Small intestine (tissue), 7 donors: Measurements from ENCODE around the gene FGF14. TPM values are rescaled to one million over a fixed set of nuclear protein-coding genes. Genes with fewer than 3 reads are reported as not detected.

Source experiments
- DNase-seq, 2 donors: peaks; one replicate each; pipeline versions ENCODE4 v3.0.0 to v3.0.0-alpha.2; 2013
- FAIRE-seq: peaks from 2 replicates; lab custom pipeline; 2012; peaks lifted over from hg19 to GRCh38; lab: Jason Lieb, UNC
- H3K27ac ChIP-seq, 3 donors: one replicate each; pipeline ENCODE4 v1.5.1; 2013; ENCODE audit warnings: low read length in 2 of 3, mild to moderate bottlenecking in 2 of 3, control low read depth in 1 of 3, inconsistent platforms in 1 of 3, low read depth in 1 of 3, moderate library complexity in 1 of 3
- H3K27me3 ChIP-seq, 3 donors: one replicate each; pipeline ENCODE4 v1.6.1; 2013; ENCODE audit warnings: low read length in 3 of 3, inconsistent platforms in 1 of 3; ENCODE audit not compliant: control insufficient read depth in 3 of 3, insufficient read depth in 3 of 3
- H3K36me3 ChIP-seq, 3 donors: one replicate each; pipeline ENCODE4 v1.6.1; 2013; ENCODE audit warnings: low read length in 3 of 3, inconsistent platforms in 1 of 3, low read depth in 1 of 3, mild to moderate bottlenecking in 1 of 3, moderate library complexity in 1 of 3; ENCODE audit not compliant: control insufficient read depth in 3 of 3, insufficient read depth in 2 of 3
- H3K4me1 ChIP-seq, 3 donors: one replicate each; pipeline ENCODE4 v1.6.1; 2013; ENCODE audit warnings: low read length in 2 of 3, inconsistent platforms in 1 of 3, low read depth in 1 of 3, mild to moderate bottlenecking in 1 of 3, moderate library complexity in 1 of 3; ENCODE audit not compliant: control insufficient read depth in 3 of 3, insufficient read depth in 2 of 3
- H3K4me3 ChIP-seq, 3 donors: one replicate each; pipeline ENCODE4 v1.5.1; 2013; ENCODE audit warnings: low read length in 3 of 3, control low read depth in 1 of 3, inconsistent platforms in 1 of 3, low read depth in 1 of 3, mild to moderate bottlenecking in 1 of 3, moderate library complexity in 1 of 3
- H3K9me3 ChIP-seq, 2 donors: one replicate each; pipeline ENCODE4 v1.6.1; 2013; ENCODE audit warnings: low read depth in 1 of 2, low read length in 1 of 2; ENCODE audit not compliant: control insufficient read depth in 2 of 2, insufficient read depth in 1 of 2
- WGBS, 3 donors: extraction: QIAGEN DNeasy Blood & Tissue Kit; methylation state at CpG; one replicate each; pipeline ENCODE4 v1.1.7; 2013; 5-methylcytosine and 5-hydroxymethylcytosine counted together
- polyA plus RNA-seq, 4 donors: library from polyadenylated mRNA; stranded (reverse) in 3 of 4; unstranded in 1 of 4; fragments of 200-250 nt in 3 of 4; fragments of 120-200 nt in 1 of 4; gene quantifications; one replicate each; pipeline versions ENCODE4 v1.2.1 to v1.2.3, GENCODE V29; 2013
- donor health status: healthy with polysubstance abuse.
- donor health status: control.
- donor health status: control.
- donor health status: Bipolar disorder and iron deficiency.
- donor health status: healthy.

Gene FGF14
- polyA plus RNA-seq, 4 donors = under 0.01 to 0.74 (median 0.31) TPM; not detected in 1

DNA sequence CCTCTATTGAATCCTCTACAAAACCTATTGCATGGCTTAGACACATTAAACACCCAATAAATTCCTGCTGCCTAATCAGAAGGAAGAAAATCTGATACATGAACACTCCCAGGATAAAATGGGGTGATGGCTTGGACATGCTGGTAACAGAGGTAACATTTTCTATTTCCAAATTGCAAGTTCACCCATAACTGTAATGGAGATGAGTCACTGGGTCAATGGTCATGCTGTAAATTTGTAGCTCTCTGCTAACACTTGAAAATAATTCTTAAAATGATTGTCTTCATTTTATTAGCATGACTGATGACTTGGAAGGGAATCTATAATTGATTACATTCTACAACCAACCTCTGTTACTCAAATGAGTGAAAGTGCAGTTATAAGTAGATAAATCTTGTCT lies 434.1 kb downstream of the FGF14 start:
- Histone ChIP-seq H3K4me3 (no peak overlapping the region), H3K4me1 (no peaks in the 10 kb centered on the region), H3K36me3 (no peaks in the 10 kb centered on the region), H3K27me3 (no peaks in the 10 kb centered on the region), H3K27ac (no peak overlapping the region), H3K9me3 (no peaks in the 10 kb centered on the region)
- DNase-seq (no peak), FAIRE-seq (no peak)

DNA sequence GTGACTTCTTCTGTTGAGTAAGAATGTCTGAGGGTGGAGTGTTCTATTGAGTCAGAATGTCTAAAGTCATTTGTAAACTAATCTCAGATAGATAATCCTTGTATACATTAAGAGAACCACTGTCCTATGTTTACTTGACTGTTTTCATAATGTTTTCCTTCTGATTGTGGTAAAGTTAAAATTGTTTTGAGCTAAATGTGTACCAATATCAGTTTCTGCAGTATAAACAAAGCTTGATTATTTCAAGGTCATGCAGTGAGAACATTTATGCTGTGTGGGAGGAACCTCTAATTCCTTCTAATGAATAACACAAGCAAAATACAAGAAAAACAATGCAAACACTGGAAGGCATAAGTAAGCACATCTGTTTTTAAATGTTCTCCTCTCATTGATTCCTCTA lies 434.6 kb downstream of the FGF14 start:
- no peak for FAIRE-seq
- Histone ChIP-seq H3K36me3 (no peaks in the 10 kb centered on the region), H3K27ac (no peak overlapping the region), H3K4me3 (no peak overlapping the region), H3K9me3 (no peaks in the 10 kb centered on the region), H3K4me1 (no peaks in the 10 kb centered on the region), H3K27me3 (no peaks in the 10 kb centered on the region)
- no peak for DNase-seq

GRCh38 chr13:101965096-101965495 lies 436.8 kb downstream of the FGF14 start:
- Histone ChIP-seq H3K27me3 (no peaks in the 10 kb centered on the region), H3K4me1 (no peaks in the 10 kb centered on the region), H3K4me3 (no peak overlapping the region), H3K27ac (no peak overlapping the region), H3K9me3 (no peaks in the 10 kb centered on the region), H3K36me3 (no peaks in the 10 kb centered on the region)
- DNase-seq (no peak), FAIRE-seq (no peak)
- 55 to 66% (median 64%) methylated on average over 5 of the region's 5 CpGs for WGBS, 3 donors

GRCh38 chr13:101959016-101959415 lies 442.8 kb downstream of the FGF14 start:
- Histone ChIP-seq H3K36me3 (no peaks in the 10 kb centered on the region), H3K27me3 (no peaks in the 10 kb centered on the region)
- FAIRE-seq = no peak

DNA sequence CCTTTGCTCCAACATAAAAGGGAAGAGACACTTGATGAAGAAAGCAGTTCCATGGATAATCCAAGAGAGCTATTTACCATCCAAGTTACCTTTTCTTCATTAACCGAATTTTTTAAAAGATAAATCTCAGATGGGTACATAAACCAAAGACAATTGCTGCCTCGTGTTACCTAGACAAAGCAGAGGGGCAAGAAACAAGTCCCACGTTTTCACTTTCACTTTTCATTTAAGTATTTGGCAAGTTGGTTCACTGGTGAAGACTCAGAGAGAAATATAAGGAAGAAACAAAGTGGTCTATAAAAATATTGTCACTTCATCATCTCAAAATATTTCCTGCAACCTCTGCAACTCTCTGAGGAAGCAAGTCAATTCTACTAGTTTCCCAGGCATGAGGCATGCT lies 446.1 kb downstream of the FGF14 start:
- DNase-seq (no peak), FAIRE-seq (no peak)
- Histone ChIP-seq H3K9me3 (no peaks in the 10 kb centered on the region), H3K36me3 (no peaks in the 10 kb centered on the region), H3K4me3 (no peak overlapping the region), H3K4me1 (no peaks in the 10 kb centered on the region), H3K27me3 (no peaks in the 10 kb centered on the region), H3K27ac (no peak overlapping the region)
- 9 to 48% (median 21%) methylated on average over 3 of the region's 3 CpGs for WGBS, 3 donors

More at GRCh38 chr13:101959016-101959415, 442.8 kb downstream of the FGF14 start:
- H3K4me3 ChIP-seq = no peak overlapping the region
- no peaks in the 10 kb centered on the region for H3K9me3 ChIP-seq
- no peaks in the 10 kb centered on the region for H3K4me1 ChIP-seq
- DNase-seq = no peak
- WGBS, 3 donors = 61 to 75% (median 62%) methylated on average over 5 of the region's 5 CpGs
- no peak overlapping the region for H3K27ac ChIP-seq

- FAIRE-seq = no peak
Measured at GRCh38 chr13:101951114-101951513, 450.7 kb downstream of the FGF14 start.

GRCh38 chr13:101949681-101950080 lies 452.2 kb downstream of the FGF14 start:
- Histone ChIP-seq H3K27me3 (no peaks in the 10 kb centered on the region), H3K36me3 (no peaks in the 10 kb centered on the region), H3K4me3 (no peak overlapping the region), H3K27ac (no peak overlapping the region), H3K4me1 (no peaks in the 10 kb centered on the region), H3K9me3 (peaks cover 0 to 2% of the 10 kb centered on the region in 2 donors)
- DNase-seq (no peak), FAIRE-seq (no peak)

More at GRCh38 chr13:101951114-101951513, 450.7 kb downstream of the FGF14 start:
- H3K27me3 ChIP-seq = no peaks in the 10 kb centered on the region
- no peaks in the 10 kb centered on the region for H3K36me3 ChIP-seq
- H3K4me1 ChIP-seq = no peaks in the 10 kb centered on the region
- 70 to 84% (median 81%) methylated on average over 2 of the region's 2 CpGs for WGBS, 3 donors
- no peak overlapping the region for H3K27ac ChIP-seq
- DNase-seq = no peak
- H3K9me3 ChIP-seq = peaks cover 0 to 2% of the 10 kb centered on the region in 2 donors
- H3K4me3 ChIP-seq = no peak overlapping the region

GRCh38 chr13:101946401-101946800 lies 455.4 kb downstream of the FGF14 start:
- no peak for FAIRE-seq
- H3K27me3 ChIP-seq = no peaks in the 10 kb centered on the region
- H3K9me3 ChIP-seq = peaks cover 0 to 2% of the 10 kb centered on the region in 2 donors
- no peak overlapping the region for H3K4me3 ChIP-seq
- no peaks in the 10 kb centered on the region for H3K36me3 ChIP-seq
- H3K27ac ChIP-seq = no peak overlapping the region
- DNase-seq = no peak
- H3K4me1 ChIP-seq = no peaks in the 10 kb centered on the region

GRCh38 chr13:101945435-101945834 lies 456.4 kb downstream of the FGF14 start:
- Histone ChIP-seq H3K36me3 (no peaks in the 10 kb centered on the region), H3K4me3 (no peak overlapping the region), H3K27ac (no peak overlapping the region), H3K27me3 (no peaks in the 10 kb centered on the region), H3K9me3 (peaks cover 0 to 2% of the 10 kb centered on the region in 2 donors), H3K4me1 (no peaks in the 10 kb centered on the region)
- WGBS, 3 donors = 57 to 64% (median 63%) methylated on average over 6 of the region's 6 CpGs
- FAIRE-seq = no peak
- DNase-seq = no peak
